H1 (cell line): ENCODE measurements around the gene CPNE4.

Experiments
- RAD21 ChIP-seq, 2 experiments: IDR thresholded peaks in 1 of 2; conservative IDR thresholded peaks in 1 of 2; 2 replicates each; pipeline ENCODE4 v1.6.1; 2011; ENCODE audit warnings: low read depth in 2 of 2, low read length in 2 of 2, improper control_type of control experiment in 1 of 2, inconsistent platforms in 1 of 2, mild to moderate bottlenecking in 1 of 2, moderate library complexity in 1 of 2
- TF ChIP-seq, protein P1 (sequence below): IDR thresholded peaks from 2 replicates; pipeline ENCODE4 v1.6.1; 2012; ENCODE audit warnings: inconsistent platforms

DNA sequence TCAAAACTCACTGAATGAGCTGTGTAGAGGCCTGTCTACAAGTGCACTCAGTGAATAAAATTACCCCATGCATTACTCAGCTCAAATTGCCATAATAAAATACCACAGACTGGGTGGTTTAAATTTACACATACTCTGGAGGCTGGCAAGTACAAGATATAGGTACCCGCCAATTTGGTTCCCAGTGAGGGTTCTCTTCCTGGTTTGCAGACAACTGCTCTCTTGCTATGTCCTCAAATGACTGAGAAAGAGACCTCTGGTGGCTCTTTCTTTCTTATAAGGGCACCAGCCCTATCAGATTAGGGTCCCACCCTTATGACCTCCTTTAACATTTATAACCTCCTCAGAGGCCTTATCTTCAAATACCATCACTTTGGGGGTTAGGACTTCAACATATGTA, 237.0 kb downstream of the CPNE4 start:
- TF ChIP-seq RAD21 (IDR thresholded peaks at IDR 0.05 in 1 of 2, conservative IDR thresholded peaks at IDR 0.05 in 1 of 2; ENCODE audit: low read depth in 2 of 2, low read length in 2 of 2): no peak
- TF ChIP-seq, protein P1, sequence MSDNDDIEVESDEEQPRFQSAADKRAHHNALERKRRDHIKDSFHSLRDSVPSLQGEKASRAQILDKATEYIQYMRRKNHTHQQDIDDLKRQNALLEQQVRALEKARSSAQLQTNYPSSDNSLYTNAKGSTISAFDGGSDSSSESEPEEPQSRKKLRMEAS: no peak
